Gastroesophageal sphincter (tissue), 4 donors: ENCODE results near the gene COL4A2. TPM values are rescaled to one million over a fixed set of nuclear protein-coding genes. Genes with fewer than 3 reads are reported as not detected.

Source experiments
- ATAC-seq: fragments of 150-250 bp; one replicate; pipeline ENCODE4 v1.9.1; 2016; ENCODE audit warnings: mild to moderate bottlenecking, moderate library complexity
- H3K27ac ChIP-seq, 4 donors: fragments of 200-600 bp; sonication (generic) in 3 of 4; 1 replicate in 3 of 4; 2 replicates in 1 of 4; pipeline ENCODE4 v1.5.1; 2016 to 2019
- H3K27me3 ChIP-seq: fragments of 200-600 bp; sonication (generic); one replicate; pipeline ENCODE4 v1.5.1; 2019
- H3K36me3 ChIP-seq, 2 donors: fragments of 200-600 bp; sonication (generic); one replicate each; pipeline ENCODE4 v1.5.1; 2019; ENCODE audit warnings: control low read depth in 1 of 2
- H3K4me1 ChIP-seq, 3 donors: fragments of 200-600 bp; sonication (generic); 1 replicate in 2 of 3; 2 replicates in 1 of 3; pipeline ENCODE4 v1.5.1; 2016 to 2019; ENCODE audit warnings: control low read depth in 2 of 3
- H3K4me3 ChIP-seq, 2 donors: fragments of 200-600 bp; sonication (generic); one replicate each; pipeline ENCODE4 v1.5.1; 2019; ENCODE audit warnings: mild to moderate bottlenecking in 1 of 2, moderate library complexity in 1 of 2
- H3K9me3 ChIP-seq, 3 donors: fragments of 200-600 bp; sonication (generic); one replicate each; pipeline ENCODE4 v1.5.1; 2017 to 2019; ENCODE audit warnings: control low read depth in 2 of 3
- CTCF ChIP-seq, 4 experiments: fragments of 200-600 bp in 2 of 4; fragments of 450-650 bp in 2 of 4; sonication (generic) in 1 of 4; IDR thresholded peaks; one replicate each; pipeline ENCODE4 v1.5.1; 2017 to 2019; ENCODE audit warnings: antibody characterized with exemption in 4 of 4, mild to moderate bottlenecking in 2 of 4, moderate library complexity in 2 of 4
- EP300 ChIP-seq: sonication (generic); formaldehyde crosslinking; IDR thresholded peaks from one replicate; pipeline ENCODE4 v1.6.1; 2017; ENCODE audit warnings: antibody characterized with exemption, mild to moderate bottlenecking
- POLR2A ChIP-seq, 2 donors: fragments of 450-650 bp; IDR thresholded peaks; one replicate each; pipeline ENCODE4 v1.6.1; 2017; ENCODE audit warnings: antibody characterized with exemption in 2 of 2, mild to moderate bottlenecking in 2 of 2, moderate library complexity in 1 of 2
- POLR2AphosphoS5 ChIP-seq: sonication (generic); formaldehyde crosslinking; IDR thresholded peaks from one replicate; pipeline ENCODE4 v1.6.1; 2017; ENCODE audit warnings: antibody characterized with exemption
- WGBS, 2 donors: methylation state at CpG; one replicate each; pipeline ENCODE4 v1.1.5; 2018; ENCODE audit warnings: low coverage in 1 of 2; 5-methylcytosine and 5-hydroxymethylcytosine counted together
- total RNA-seq, 4 donors: library from RNA; depleted of rRNA; stranded (reverse); fragments of >200 nt; gene quantifications; one replicate each; pipeline ENCODE4 v1.1.0, GENCODE V29; 2016

Gene COL4A2
- total RNA-seq, 4 donors from 2014 or later = 478 to 945 (median 543) TPM

- WGBS, 2 donors = 9 to 37% methylated on average over 3 to 4 of the region's 7 CpGs
- peak; percentile 48 for ATAC-seq
- Histone ChIP-seq H3K4me3 (peak overlapping the region in 1 of 2 donors; percentile 24), H3K9me3 (no peaks in the 10 kb centered on the region), H3K36me3 (peaks cover 0 to 9% of the 10 kb centered on the region in 2 donors), H3K4me1 (peaks cover 13 to 92% (median 28%) of the 10 kb centered on the region in 3 donors), H3K27ac (peak overlapping the region; percentile 86 to 95 (median 90)), H3K27me3 (no peaks in the 10 kb centered on the region)
- TF ChIP-seq POLR2AphosphoS5 = peak; percentile 78
- TF ChIP-seq CTCF (IDR thresholded peaks at IDR 0.05) = no peak
Measured at GRCh38 chr13:110416131-110417025, 109.3 kb downstream of the COL4A2 start.

DNA sequence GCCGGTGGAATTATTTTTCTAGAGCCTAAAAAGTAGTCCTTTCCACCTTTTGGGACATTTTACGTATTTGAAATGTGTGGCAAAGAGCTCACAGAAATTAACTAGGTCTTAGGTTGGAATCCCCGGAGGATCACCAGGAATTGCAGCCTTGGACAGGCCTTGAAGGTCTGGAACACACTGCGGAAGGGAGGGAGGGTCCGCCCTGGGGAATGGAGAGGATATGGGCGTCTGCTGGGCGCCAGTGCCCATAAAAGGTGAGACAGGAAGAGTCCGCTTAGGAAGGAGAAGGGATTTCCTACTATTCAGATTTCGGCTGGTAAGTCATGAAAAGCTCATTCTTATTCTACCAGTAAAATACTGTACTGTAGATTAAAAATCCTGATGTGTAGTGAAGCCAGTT is 111.9 kb downstream of the COL4A2 start:
- WGBS, 2 donors = 72 to 86% methylated on average over 9 of the region's 9 CpGs
- peak; percentile 19 for ATAC-seq

GRCh38 chr13:110419381-110419791 is 112.3 kb downstream of the COL4A2 start:
- WGBS, 2 donors = 80 to 83% methylated on average over 4 to 14 of the region's 14 CpGs
- Histone ChIP-seq H3K4me1 (peaks cover 10 to 92% (median 20%) of the 10 kb centered on the region in 3 donors), H3K4me3 (no peak overlapping the region), H3K36me3 (peaks cover 0 to 9% of the 10 kb centered on the region in 2 donors), H3K27ac (peak overlapping the region in 3 of 4 donors; percentile 86 to 95 (median 88)), H3K9me3 (no peaks in the 10 kb centered on the region), H3K27me3 (no peaks in the 10 kb centered on the region)
- no peak for TF ChIP-seq POLR2A (IDR thresholded peaks at IDR 0.05)
- TF ChIP-seq CTCF (IDR thresholded peaks at IDR 0.05) = no peak
- TF ChIP-seq POLR2AphosphoS5 = no peak
- no peak for TF ChIP-seq EP300
- ATAC-seq = no peak

More for the DNA sequence above, 111.9 kb downstream of the COL4A2 start:
- Histone ChIP-seq H3K4me3 (no peak overlapping the region), H3K27me3 (no peaks in the 10 kb centered on the region), H3K36me3 (peaks cover 0 to 9% of the 10 kb centered on the region in 2 donors), H3K9me3 (no peaks in the 10 kb centered on the region), H3K27ac (peak overlapping the region in 3 of 4 donors; percentile 86 to 95 (median 88)), H3K4me1 (peaks cover 10 to 92% (median 20%) of the 10 kb centered on the region in 3 donors)
- no peak for TF ChIP-seq POLR2A (IDR thresholded peaks at IDR 0.05)
- no peak for TF ChIP-seq CTCF (IDR thresholded peaks at IDR 0.05)

- ATAC-seq = no peak
- H3K27ac ChIP-seq = peak overlapping the region in 3 of 4 donors; percentile 86 to 95 (median 88)
- H3K4me1 ChIP-seq = peaks cover 10 to 90% (median 20%) of the 10 kb centered on the region in 3 donors
- WGBS, 2 donors = 91 to 92% methylated on average over 4 to 5 of the region's 7 CpGs
- no peaks in the 10 kb centered on the region for H3K9me3 ChIP-seq
- H3K27me3 ChIP-seq = no peaks in the 10 kb centered on the region
- peaks cover 0 to 13% of the 10 kb centered on the region in 2 donors for H3K36me3 ChIP-seq
- no peak for TF ChIP-seq POLR2A (IDR thresholded peaks at IDR 0.05)
- no peak for TF ChIP-seq CTCF (IDR thresholded peaks at IDR 0.05)
- TF ChIP-seq POLR2AphosphoS5 = no peak
- no peak for TF ChIP-seq EP300
- H3K4me3 ChIP-seq = no peak overlapping the region
Measured at GRCh38 chr13:110419946-110420345, 112.9 kb downstream of the COL4A2 start.

DNA sequence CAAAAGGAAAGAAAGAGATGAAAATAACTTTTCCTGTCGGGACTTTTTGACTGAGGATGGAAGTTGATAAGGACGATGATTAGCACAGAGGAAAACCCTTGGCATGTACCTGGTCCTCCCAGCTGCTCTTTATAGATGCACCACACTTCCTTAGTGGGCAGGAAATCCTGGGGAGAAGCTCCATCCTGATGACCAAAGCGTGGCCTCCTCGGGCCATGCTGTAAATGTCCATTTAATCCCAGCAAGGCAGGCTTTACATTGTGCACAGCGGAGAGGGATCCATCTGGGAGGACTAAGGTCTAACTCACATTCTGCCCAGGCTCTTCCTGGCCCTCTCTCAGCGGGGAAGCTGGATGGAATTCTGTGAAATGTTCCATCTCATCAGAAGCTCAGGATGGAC is 113.5 kb downstream of the COL4A2 start:
- peak overlapping the region in 3 of 4 donors; percentile 40 to 95 (median 88) for H3K27ac ChIP-seq
- WGBS, 2 donors = 69 to 92% methylated on average over 2 to 5 of the region's 6 CpGs
- TF ChIP-seq POLR2AphosphoS5 (no peak), POLR2A (IDR thresholded peaks at IDR 0.05) (no peak), EP300 (no peak), CTCF (IDR thresholded peaks at IDR 0.05) (no peak)
- peaks cover 0 to 20% of the 10 kb centered on the region in 2 donors for H3K36me3 ChIP-seq
- ATAC-seq = no peak
- H3K4me3 ChIP-seq = no peak overlapping the region
- H3K27me3 ChIP-seq = no peaks in the 10 kb centered on the region
- H3K4me1 ChIP-seq = peaks cover 10 to 88% (median 16%) of the 10 kb centered on the region in 3 donors
- no peaks in the 10 kb centered on the region for H3K9me3 ChIP-seq
